GM23338 (cell line): ENCODE results near the gene AOPEP. TPM values are rescaled to one million over a fixed set of nuclear protein-coding genes. Genes with fewer than 3 reads are reported as not detected.

Source experiments
- ATAC-seq: fragments of 200-7000 bp; cut with Tn5 transposase; 3 replicates; pipeline ENCODE4 v1.9.1; 2020
- DNase-seq: peaks from one replicate; pipeline ENCODE4 v3.0.0-alpha.2; 2015; ENCODE audit warnings: low spot score
- H2AFZ ChIP-seq: fragments of 200-600 bp; sonication (generic); 2 replicates; pipeline ENCODE4 v1.8.0; 2016; ENCODE audit warnings: antibody characterized with exemption, mild to moderate bottlenecking, moderate library complexity
- H3F3A ChIP-seq: fragments of 200-600 bp; sonication (generic); replicated peaks from 2 replicates; pipeline ENCODE4 v1.8.0; 2017; ENCODE audit warnings: antibody characterized with exemption, mixed run types, low read depth
- H3K27ac ChIP-seq: fragments of 200-600 bp; sonication (generic); 2 replicates; pipeline ENCODE4 v1.6.1; 2016; ENCODE audit warnings: low read depth
- H3K27me3 ChIP-seq: fragments of 200-600 bp; sonication (generic); 2 replicates; pipeline ENCODE4 v1.8.0; 2016; ENCODE audit warnings: mild to moderate bottlenecking, mixed run types, moderate library complexity; ENCODE audit not compliant: insufficient read depth
- H3K36me3 ChIP-seq: fragments of 200-600 bp; sonication (generic); 2 replicates; pipeline ENCODE4 v1.8.0; 2016; ENCODE audit warnings: mild to moderate bottlenecking; ENCODE audit not compliant: insufficient read depth
- H3K4me1 ChIP-seq: fragments of 200-600 bp; sonication (generic); 2 replicates; pipeline ENCODE4 v1.8.0; 2016; ENCODE audit warnings: mild to moderate bottlenecking, moderate library complexity; ENCODE audit not compliant: insufficient read depth
- H3K4me2 ChIP-seq: fragments of 200-600 bp; sonication (generic); 2 replicates; pipeline ENCODE4 v1.7.1; 2017; ENCODE audit warnings: mixed run types
- H3K4me3 ChIP-seq: fragments of 200-600 bp; sonication (generic); 2 replicates; pipeline ENCODE4 v1.6.1; 2016; ENCODE audit warnings: mixed run types
- H3K79me2 ChIP-seq: fragments of 200-600 bp; sonication (generic); replicated peaks from 2 replicates; pipeline ENCODE4 v1.8.0; 2017; ENCODE audit warnings: mild to moderate bottlenecking; ENCODE audit not compliant: insufficient read depth
- H3K9me2 ChIP-seq: fragments of 200-600 bp; sonication (generic); 2 replicates; pipeline ENCODE4 v1.8.0; 2017; ENCODE audit not compliant: insufficient read depth
- H4K20me1 ChIP-seq: fragments of 200-600 bp; sonication (generic); replicated peaks from 2 replicates; pipeline ENCODE4 v1.8.0; 2017; ENCODE audit warnings: mild to moderate bottlenecking; ENCODE audit not compliant: insufficient read depth
- H3K27ac Mint-ChIP-seq: 2 replicates; pipeline ENCODE4 v1.8.0; 2020; ENCODE audit warnings: inconsistent platforms, mild to moderate bottlenecking, moderate library complexity, mixed read lengths
- H3K27me3 Mint-ChIP-seq: 3 replicates; pipeline ENCODE4 v1.8.0; 2022; ENCODE audit warnings: low read depth, mild to moderate bottlenecking, moderate library complexity, mixed read lengths, inconsistent platforms; ENCODE audit not compliant: insufficient read depth, poor library complexity
- H3K36me3 Mint-ChIP-seq: 3 replicates; pipeline ENCODE4 v1.8.0; 2021; ENCODE audit warnings: low read depth, mild to moderate bottlenecking, inconsistent platforms, moderate library complexity, mixed read lengths
- H3K4me1 Mint-ChIP-seq: 3 replicates; pipeline ENCODE4 v1.8.0; 2020; ENCODE audit warnings: mild to moderate bottlenecking, inconsistent platforms, mixed read lengths
- H3K4me3 Mint-ChIP-seq: 3 replicates; pipeline ENCODE4 v1.8.0; 2021; ENCODE audit warnings: moderate library complexity, mild to moderate bottlenecking, inconsistent platforms, mixed read lengths
- H3K9me3 Mint-ChIP-seq: 3 replicates; pipeline ENCODE4 v1.8.0; 2020; ENCODE audit warnings: moderate library complexity, mild to moderate bottlenecking, inconsistent platforms, mixed read lengths
- EZH2 ChIP-seq: fragments of 200-600 bp; sonication (generic); IDR thresholded peaks from one replicate; pipeline ENCODE4 v1.8.0; 2017; ENCODE audit warnings: antibody characterized with exemption, mild to moderate bottlenecking, low read depth; ENCODE audit not compliant: unreplicated experiment
- EZH2phosphoT487 ChIP-seq: fragments of 200-600 bp; sonication (generic); IDR thresholded peaks from one replicate; pipeline ENCODE4 v1.8.1; 2018; ENCODE audit warnings: antibody characterized with exemption; ENCODE audit not compliant: unreplicated experiment
- JUNB ChIP-seq: IDR thresholded peaks from one replicate; pipeline ENCODE4 v1.6.1; 2016; ENCODE audit warnings: antibody characterized with exemption; ENCODE audit not compliant: unreplicated experiment
- NANOG ChIP-seq: IDR thresholded peaks from 2 replicates; pipeline ENCODE4 v1.6.1; 2016; ENCODE audit warnings: antibody characterized with exemption, borderline replicate concordance
- STAT1 ChIP-seq: IDR thresholded peaks from one replicate; pipeline ENCODE4 v1.6.1; 2016; ENCODE audit warnings: antibody characterized with exemption; ENCODE audit not compliant: unreplicated experiment
- ZNF331 ChIP-seq: fragments of 250-450 bp; sonication (Bioruptor Pico); IDR thresholded peaks from 2 replicates; pipeline ENCODE4 v1.5.0; 2020; ENCODE audit warnings: low read depth, mild to moderate bottlenecking, moderate library complexity
- polyA plus RNA-seq: library from polyadenylated mRNA; unstranded; fragments of >200 nt; fragmentation: Nextera tagmentation; extraction: Ambion mirVana; gene quantifications from 2 replicates; pipeline ENCODE4 v1.2.1, GENCODE V29; 2016
- total RNA-seq: library from RNA; depleted of rRNA; stranded (reverse); fragments of >200 nt; shearing (Covaris generic); gene quantifications from 2 replicates; pipeline ENCODE4 v1.2.3, GENCODE V29; 2014
- TF ChIP-seq, protein P1 (sequence below): fragments of 250-450 bp; sonication (Bioruptor Pico); IDR thresholded peaks from 2 replicates; pipeline ENCODE4 v1.5.0; 2020; ENCODE audit warnings: mild to moderate bottlenecking, moderate library complexity
- TF ChIP-seq, protein P2 (sequence below): IDR thresholded peaks from one replicate; pipeline ENCODE4 v1.6.1; 2018; ENCODE audit warnings: antibody characterized with exemption; ENCODE audit not compliant: unreplicated experiment
- TF ChIP-seq, protein P3 (sequence below): IDR thresholded peaks from 2 replicates; pipeline ENCODE4 v1.6.1; 2016; ENCODE audit warnings: antibody characterized with exemption

The AOPEP gene
- total and polyA plus RNA-seq, 2 experiments from 2014 or later = 7.0 to 16.5 TPM

DNA sequence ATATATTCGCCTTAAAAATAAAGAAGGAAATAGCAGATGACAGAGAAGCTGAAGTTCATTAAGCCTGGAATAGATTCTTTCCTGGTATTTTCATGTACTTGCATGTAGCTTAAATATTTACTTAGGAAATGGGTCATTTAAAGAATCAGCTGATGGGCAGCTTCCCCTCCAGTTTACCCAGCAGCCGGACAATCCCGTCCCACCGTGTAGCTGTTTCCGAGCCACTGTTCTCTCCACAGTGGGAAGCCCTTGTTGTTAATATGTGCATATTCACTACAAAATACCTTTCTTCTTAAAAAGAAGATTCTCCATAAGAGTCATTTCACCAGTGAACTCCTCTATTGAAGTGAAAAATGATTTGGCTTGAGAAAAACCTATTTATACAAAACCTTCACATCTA is 404.0 kb downstream of the AOPEP start:
- Histone ChIP-seq H3K27ac (peak overlapping the region; percentile 9; the same call in 1 of the 2 replicates), H3K4me2 (peak overlapping the region; percentile 52), H3K4me3 (peak overlapping the region; percentile 28; the same call in 1 of the 2 replicates), H3K9me2 (no peaks in the 10 kb centered on the region), H3F3A (no peaks in the 10 kb centered on the region), H3K36me3 (no peaks in the 10 kb centered on the region), H3K27me3 (no peaks in the 10 kb centered on the region), H3K79me2 (no peaks in the 10 kb centered on the region), H4K20me1 (no peaks in the 10 kb centered on the region), H2AFZ (no peak overlapping the region), H3K4me1 (peaks cover 42% of the 10 kb centered on the region)
- no peaks in the 10 kb centered on the region for H3K9me3 Mint-ChIP-seq
- H3K4me1 Mint-ChIP-seq = peaks cover 77% of the 10 kb centered on the region
- H3K4me3 Mint-ChIP-seq = peak overlapping the region; percentile 16; the same call in 2 of the 3 replicates
- H3K27me3 Mint-ChIP-seq = peaks cover 4% of the 10 kb centered on the region
- no peaks in the 10 kb centered on the region for H3K36me3 Mint-ChIP-seq
- DNase-seq = peak; percentile 57
- peak; percentile 40 for ATAC-seq
- no peak for TF ChIP-seq STAT1
- peak; percentile 84; the same call in 1 of the 2 replicates for TF ChIP-seq NANOG
- H3K27ac Mint-ChIP-seq = peak overlapping the region; percentile 20; the same call in 1 of the 2 replicates

DNA sequence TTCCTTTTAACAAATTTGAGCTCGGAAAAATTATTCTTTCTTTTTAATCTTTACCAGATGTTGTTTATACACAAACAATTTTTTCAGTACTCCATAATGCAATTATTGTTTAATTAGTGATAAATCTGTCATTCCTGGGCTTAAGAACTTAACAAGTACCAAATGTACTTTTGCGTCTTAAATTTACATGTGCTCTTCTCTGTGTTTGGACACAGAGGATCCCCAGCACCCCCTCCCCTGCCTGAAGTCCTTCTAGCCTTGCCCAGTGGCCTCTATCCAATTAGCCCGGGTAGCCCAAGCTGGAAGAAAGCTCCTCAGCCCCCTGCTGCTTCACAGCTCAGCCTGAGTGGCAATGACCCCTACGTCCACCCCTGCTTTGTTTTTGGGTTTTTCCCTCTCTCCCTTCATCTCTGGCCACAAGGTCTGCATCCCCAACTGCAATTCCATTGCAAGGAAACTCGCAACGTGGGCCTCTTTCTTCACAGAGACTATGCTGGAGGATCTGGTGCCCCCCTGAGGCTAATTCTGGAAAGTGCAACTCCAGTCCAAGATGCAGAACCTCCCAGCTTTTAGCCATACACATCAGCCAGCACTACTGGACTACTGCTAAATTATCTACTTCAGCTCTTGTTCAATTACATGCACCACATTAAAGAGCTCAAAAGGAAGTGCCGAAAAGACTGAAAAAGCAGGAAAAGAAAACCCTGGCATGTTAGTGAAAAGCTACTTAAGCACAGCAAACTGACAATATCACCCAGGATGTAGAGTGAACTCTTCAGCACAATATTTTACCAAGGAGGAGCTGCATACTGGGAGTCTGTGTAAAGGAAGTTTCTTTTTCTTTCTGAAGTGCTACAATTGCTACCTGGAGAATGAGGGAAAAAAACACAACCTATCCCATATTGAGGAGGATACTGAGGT is 404.8 kb downstream of the AOPEP start:
- Histone ChIP-seq H3K27ac (no peak overlapping the region), H3K27me3 (no peaks in the 10 kb centered on the region), H3K79me2 (no peaks in the 10 kb centered on the region), H3F3A (no peaks in the 10 kb centered on the region), H4K20me1 (no peaks in the 10 kb centered on the region), H3K4me1 (peaks cover 42% of the 10 kb centered on the region), H3K4me3 (peak overlapping the region; percentile 28; the same call in 1 of the 2 replicates), H3K36me3 (no peaks in the 10 kb centered on the region), H3K9me2 (no peaks in the 10 kb centered on the region), H3K4me2 (peak overlapping the region; percentile 52), H2AFZ (no peak overlapping the region; the same call in 1 of the 2 replicates)
- peak overlapping the region; percentile 84 for H3K27ac Mint-ChIP-seq
- H3K9me3 Mint-ChIP-seq = no peaks in the 10 kb centered on the region
- H3K4me1 Mint-ChIP-seq = peaks cover 72% of the 10 kb centered on the region
- ATAC-seq (peak; percentile 69), DNase-seq (peak; percentile 77)
- H3K4me3 Mint-ChIP-seq = peak overlapping the region; percentile 16
- no peaks in the 10 kb centered on the region for H3K36me3 Mint-ChIP-seq
- peaks cover 4% of the 10 kb centered on the region for H3K27me3 Mint-ChIP-seq
- TF ChIP-seq JUNB (no peak), EZH2 (no peak), ZNF331 (CRISPR knock-in tag) (no peak), STAT1 (no peak), EZH2phosphoT487 (no peak)
- TF ChIP-seq, protein P1, sequence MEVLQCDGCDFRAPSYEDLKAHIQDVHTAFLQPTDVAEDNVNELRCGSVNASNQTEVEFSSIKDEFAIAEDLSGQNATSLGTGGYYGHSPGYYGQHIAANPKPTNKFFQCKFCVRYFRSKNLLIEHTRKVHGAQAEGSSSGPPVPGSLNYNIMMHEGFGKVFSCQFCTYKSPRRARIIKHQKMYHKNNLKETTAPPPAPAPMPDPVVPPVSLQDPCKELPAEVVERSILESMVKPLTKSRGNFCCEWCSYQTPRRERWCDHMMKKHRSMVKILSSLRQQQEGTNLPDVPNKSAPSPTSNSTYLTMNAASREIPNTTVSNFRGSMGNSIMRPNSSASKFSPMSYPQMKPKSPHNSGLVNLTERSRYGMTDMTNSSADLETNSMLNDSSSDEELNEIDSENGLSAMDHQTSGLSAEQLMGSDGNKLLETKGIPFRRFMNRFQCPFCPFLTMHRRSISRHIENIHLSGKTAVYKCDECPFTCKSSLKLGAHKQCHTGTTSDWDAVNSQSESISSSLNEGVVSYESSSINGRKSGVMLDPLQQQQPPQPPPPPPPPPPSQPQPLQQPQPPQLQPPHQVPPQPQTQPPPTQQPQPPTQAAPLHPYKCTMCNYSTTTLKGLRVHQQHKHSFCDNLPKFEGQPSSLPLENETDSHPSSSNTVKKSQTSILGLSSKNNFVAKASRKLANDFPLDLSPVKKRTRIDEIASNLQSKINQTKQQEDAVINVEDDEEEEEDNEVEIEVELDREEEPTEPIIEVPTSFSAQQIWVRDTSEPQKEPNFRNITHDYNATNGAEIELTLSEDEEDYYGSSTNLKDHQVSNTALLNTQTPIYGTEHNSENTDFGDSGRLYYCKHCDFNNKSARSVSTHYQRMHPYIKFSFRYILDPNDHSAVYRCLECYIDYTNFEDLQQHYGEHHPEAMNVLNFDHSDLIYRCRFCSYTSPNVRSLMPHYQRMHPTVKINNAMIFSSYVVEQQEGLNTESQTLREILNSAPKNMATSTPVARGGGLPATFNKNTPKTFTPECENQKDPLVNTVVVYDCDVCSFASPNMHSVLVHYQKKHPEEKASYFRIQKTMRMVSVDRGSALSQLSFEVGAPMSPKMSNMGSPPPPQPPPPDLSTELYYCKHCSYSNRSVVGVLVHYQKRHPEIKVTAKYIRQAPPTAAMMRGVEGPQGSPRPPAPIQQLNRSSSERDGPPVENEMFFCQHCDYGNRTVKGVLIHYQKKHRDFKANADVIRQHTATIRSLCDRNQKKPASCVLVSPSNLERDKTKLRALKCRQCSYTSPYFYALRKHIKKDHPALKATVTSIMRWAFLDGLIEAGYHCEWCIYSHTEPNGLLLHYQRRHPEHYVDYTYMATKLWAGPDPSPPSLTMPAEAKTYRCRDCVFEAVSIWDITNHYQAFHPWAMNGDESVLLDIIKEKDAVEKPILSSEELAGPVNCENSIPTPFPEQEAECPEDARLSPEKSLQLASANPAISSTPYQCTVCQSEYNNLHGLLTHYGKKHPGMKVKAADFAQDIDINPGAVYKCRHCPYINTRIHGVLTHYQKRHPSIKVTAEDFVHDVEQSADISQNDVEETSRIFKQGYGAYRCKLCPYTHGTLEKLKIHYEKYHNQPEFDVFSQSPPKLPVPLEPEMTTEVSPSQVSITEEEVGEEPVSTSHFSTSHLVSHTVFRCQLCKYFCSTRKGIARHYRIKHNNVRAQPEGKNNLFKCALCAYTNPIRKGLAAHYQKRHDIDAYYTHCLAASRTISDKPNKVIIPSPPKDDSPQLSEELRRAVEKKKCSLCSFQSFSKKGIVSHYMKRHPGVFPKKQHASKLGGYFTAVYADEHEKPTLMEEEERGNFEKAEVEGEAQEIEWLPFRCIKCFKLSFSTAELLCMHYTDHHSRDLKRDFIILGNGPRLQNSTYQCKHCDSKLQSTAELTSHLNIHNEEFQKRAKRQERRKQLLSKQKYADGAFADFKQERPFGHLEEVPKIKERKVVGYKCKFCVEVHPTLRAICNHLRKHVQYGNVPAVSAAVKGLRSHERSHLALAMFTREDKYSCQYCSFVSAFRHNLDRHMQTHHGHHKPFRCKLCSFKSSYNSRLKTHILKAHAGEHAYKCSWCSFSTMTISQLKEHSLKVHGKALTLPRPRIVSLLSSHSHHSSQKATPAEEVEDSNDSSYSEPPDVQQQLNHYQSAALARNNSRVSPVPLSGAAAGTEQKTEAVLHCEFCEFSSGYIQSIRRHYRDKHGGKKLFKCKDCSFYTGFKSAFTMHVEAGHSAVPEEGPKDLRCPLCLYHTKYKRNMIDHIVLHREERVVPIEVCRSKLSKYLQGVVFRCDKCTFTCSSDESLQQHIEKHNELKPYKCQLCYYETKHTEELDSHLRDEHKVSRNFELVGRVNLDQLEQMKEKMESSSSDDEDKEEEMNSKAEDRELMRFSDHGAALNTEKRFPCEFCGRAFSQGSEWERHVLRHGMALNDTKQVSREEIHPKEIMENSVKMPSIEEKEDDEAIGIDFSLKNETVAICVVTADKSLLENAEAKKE (CRISPR knock-in tag) = peak; percentile 57; the same call in 1 of the 2 replicates
- TF ChIP-seq, protein P2, sequence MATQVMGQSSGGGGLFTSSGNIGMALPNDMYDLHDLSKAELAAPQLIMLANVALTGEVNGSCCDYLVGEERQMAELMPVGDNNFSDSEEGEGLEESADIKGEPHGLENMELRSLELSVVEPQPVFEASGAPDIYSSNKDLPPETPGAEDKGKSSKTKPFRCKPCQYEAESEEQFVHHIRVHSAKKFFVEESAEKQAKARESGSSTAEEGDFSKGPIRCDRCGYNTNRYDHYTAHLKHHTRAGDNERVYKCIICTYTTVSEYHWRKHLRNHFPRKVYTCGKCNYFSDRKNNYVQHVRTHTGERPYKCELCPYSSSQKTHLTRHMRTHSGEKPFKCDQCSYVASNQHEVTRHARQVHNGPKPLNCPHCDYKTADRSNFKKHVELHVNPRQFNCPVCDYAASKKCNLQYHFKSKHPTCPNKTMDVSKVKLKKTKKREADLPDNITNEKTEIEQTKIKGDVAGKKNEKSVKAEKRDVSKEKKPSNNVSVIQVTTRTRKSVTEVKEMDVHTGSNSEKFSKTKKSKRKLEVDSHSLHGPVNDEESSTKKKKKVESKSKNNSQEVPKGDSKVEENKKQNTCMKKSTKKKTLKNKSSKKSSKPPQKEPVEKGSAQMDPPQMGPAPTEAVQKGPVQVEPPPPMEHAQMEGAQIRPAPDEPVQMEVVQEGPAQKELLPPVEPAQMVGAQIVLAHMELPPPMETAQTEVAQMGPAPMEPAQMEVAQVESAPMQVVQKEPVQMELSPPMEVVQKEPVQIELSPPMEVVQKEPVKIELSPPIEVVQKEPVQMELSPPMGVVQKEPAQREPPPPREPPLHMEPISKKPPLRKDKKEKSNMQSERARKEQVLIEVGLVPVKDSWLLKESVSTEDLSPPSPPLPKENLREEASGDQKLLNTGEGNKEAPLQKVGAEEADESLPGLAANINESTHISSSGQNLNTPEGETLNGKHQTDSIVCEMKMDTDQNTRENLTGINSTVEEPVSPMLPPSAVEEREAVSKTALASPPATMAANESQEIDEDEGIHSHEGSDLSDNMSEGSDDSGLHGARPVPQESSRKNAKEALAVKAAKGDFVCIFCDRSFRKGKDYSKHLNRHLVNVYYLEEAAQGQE = no peak
- TF ChIP-seq, protein P3, sequence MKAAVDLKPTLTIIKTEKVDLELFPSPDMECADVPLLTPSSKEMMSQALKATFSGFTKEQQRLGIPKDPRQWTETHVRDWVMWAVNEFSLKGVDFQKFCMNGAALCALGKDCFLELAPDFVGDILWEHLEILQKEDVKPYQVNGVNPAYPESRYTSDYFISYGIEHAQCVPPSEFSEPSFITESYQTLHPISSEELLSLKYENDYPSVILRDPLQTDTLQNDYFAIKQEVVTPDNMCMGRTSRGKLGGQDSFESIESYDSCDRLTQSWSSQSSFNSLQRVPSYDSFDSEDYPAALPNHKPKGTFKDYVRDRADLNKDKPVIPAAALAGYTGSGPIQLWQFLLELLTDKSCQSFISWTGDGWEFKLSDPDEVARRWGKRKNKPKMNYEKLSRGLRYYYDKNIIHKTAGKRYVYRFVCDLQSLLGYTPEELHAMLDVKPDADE = no peak
